ENCODE measurements around the gene FRMD7. TPM values are rescaled to one million over a fixed set of nuclear protein-coding genes. Genes with fewer than 3 reads are reported as not detected.
"Not testable (repeated sequence)": the region's sequence is repeated elsewhere in the genome, so short reads cannot be mapped to it uniquely, and the experiment has no call there.

FRMD7 gene
- total RNA-seq, 3 donors from 2014 or later (not counting 1 experiment from before 2014, with no cell fraction given) = not detected

GRCh38 chrX:132101206-132101605 lies 26.6 kb downstream of the FRMD7 start:
- ATAC-seq = no peak
- intact Hi-C loops (cut with micrococcal nuclease) = no loop called here
- H3K9me3 ChIP-seq (ENCODE audit: control insufficient read depth, insufficient read depth, low read length) = no peaks in the 10 kb centered on the region
- Mint-ChIP-seq H3K27me3 (ENCODE audit: low read depth in 2 of 2) (peaks cover 4 to 25% of the 10 kb centered on the region in 2 donors), H3K27ac (no peak overlapping the region), H3K4me3 (no peak overlapping the region), H3K4me1 (no peaks in the 10 kb centered on the region), H3K9me3 (no peaks in the 10 kb centered on the region), H3K36me3 (no peaks in the 10 kb centered on the region)
- no peak overlapping the region for H3K27ac ChIP-seq (ENCODE audit: low read length)
- H3K36me3 ChIP-seq (ENCODE audit: control insufficient read depth, insufficient read depth, low read length) = no peaks in the 10 kb centered on the region
- H3K27me3 ChIP-seq (ENCODE audit: control insufficient read depth, insufficient read depth, low read length) = no peaks in the 10 kb centered on the region
- no peak for DNase-seq
- no peaks in the 10 kb centered on the region for H3K4me1 ChIP-seq (ENCODE audit: control insufficient read depth, insufficient read depth, low read length)
- TF ChIP-seq CTCF (IDR thresholded peaks at IDR 0.05) = no peak
- WGBS (ENCODE audit: insufficient coverage) = 85% methylated on average over 4 of the region's 4 CpGs
- no peak overlapping the region for H3K4me3 ChIP-seq (ENCODE audit: low read length)

- DNase-seq; H3K4me3 Mint-ChIP-seq; H3K4me1 ChIP-seq (ENCODE audit: control insufficient read depth, insufficient read depth, low read length); H3K9me3 ChIP-seq (ENCODE audit: control insufficient read depth, insufficient read depth, low read length); H3K27me3 ChIP-seq (ENCODE audit: control insufficient read depth, insufficient read depth, low read length); H3K27ac Mint-ChIP-seq; ATAC-seq; H3K27ac ChIP-seq (ENCODE audit: low read length); H3K36me3 Mint-ChIP-seq; H3K4me1 Mint-ChIP-seq; H3K9me3 Mint-ChIP-seq; H3K36me3 ChIP-seq (ENCODE audit: control insufficient read depth, insufficient read depth, low read length); H3K4me3 ChIP-seq (ENCODE audit: low read length); intact Hi-C loops (cut with micrococcal nuclease): not testable (repeated sequence)
- H3K27me3 Mint-ChIP-seq (ENCODE audit: low read depth in 2 of 2) = peaks cover 4 to 27% of the 10 kb centered on the region in 2 donors
- 100% methylated on average over 2 of the region's 4 CpGs for WGBS (ENCODE audit: insufficient coverage)
These were observed 29.1 kb downstream of the FRMD7 start for GRCh38 chrX:132098704-132099103.

GRCh38 chrX:132094164-132094563 lies 33.7 kb downstream of the FRMD7 start:
- H3K27me3 ChIP-seq (ENCODE audit: control insufficient read depth, insufficient read depth, low read length) = no peaks in the 10 kb centered on the region
- no peak overlapping the region for H3K4me3 ChIP-seq (ENCODE audit: low read length)
- peaks cover 3% of the 10 kb centered on the region for H3K4me1 ChIP-seq (ENCODE audit: control insufficient read depth, insufficient read depth, low read length)
- no peaks in the 10 kb centered on the region for H3K36me3 Mint-ChIP-seq
- H3K4me1 Mint-ChIP-seq = peaks cover 6 to 13% of the 10 kb centered on the region in 2 donors
- no peak overlapping the region for H3K27ac ChIP-seq (ENCODE audit: low read length)
- WGBS (ENCODE audit: insufficient coverage) = 77% methylated on average over 2 of the region's 2 CpGs
- H3K27ac Mint-ChIP-seq = no peak overlapping the region
- TF ChIP-seq CTCF (IDR thresholded peaks at IDR 0.05) = no peak
- H3K9me3 ChIP-seq (ENCODE audit: control insufficient read depth, insufficient read depth, low read length) = no peaks in the 10 kb centered on the region
- H3K36me3 ChIP-seq (ENCODE audit: control insufficient read depth, insufficient read depth, low read length) = no peaks in the 10 kb centered on the region
- ATAC-seq (no peak), DNase-seq (no peak)
- H3K27me3 Mint-ChIP-seq (ENCODE audit: low read depth in 2 of 2) = peaks cover 4 to 33% of the 10 kb centered on the region in 2 donors
- intact Hi-C loops (cut with micrococcal nuclease) = no loop called here
- H3K9me3 Mint-ChIP-seq = no peaks in the 10 kb centered on the region
- H3K4me3 Mint-ChIP-seq = no peak overlapping the region

- TF ChIP-seq CTCF (IDR thresholded peaks at IDR 0.05) = no peak
- Histone ChIP-seq H3K36me3 (ENCODE audit: control insufficient read depth, insufficient read depth, low read length) (no peaks in the 10 kb centered on the region), H3K4me3 (ENCODE audit: low read length) (no peak overlapping the region), H3K9me3 (ENCODE audit: control insufficient read depth, insufficient read depth, low read length) (no peaks in the 10 kb centered on the region), H3K27ac (ENCODE audit: low read length) (no peak overlapping the region), H3K4me1 (ENCODE audit: control insufficient read depth, insufficient read depth, low read length) (peaks cover 3% of the 10 kb centered on the region), H3K27me3 (ENCODE audit: control insufficient read depth, insufficient read depth, low read length) (no peaks in the 10 kb centered on the region)
- Mint-ChIP-seq H3K27ac (no peak overlapping the region), H3K36me3 (no peaks in the 10 kb centered on the region), H3K27me3 (ENCODE audit: low read depth in 2 of 2) (peaks cover 3 to 33% of the 10 kb centered on the region in 2 donors), H3K4me1 (peaks cover 6 to 13% of the 10 kb centered on the region in 2 donors), H3K4me3 (no peak overlapping the region), H3K9me3 (no peaks in the 10 kb centered on the region)
- no peak for DNase-seq
- WGBS (ENCODE audit: insufficient coverage) = 96% methylated on average over 2 of the region's 4 CpGs
- ATAC-seq = no peak
- intact Hi-C loops (cut with micrococcal nuclease) = loop anchor here (2.0 kb wide), 1 partner anchor 125 kb away; the partner anchor contains the start of gene RAP2C
These were observed 34.5 kb downstream of the FRMD7 start for GRCh38 chrX:132093239-132093860.
